Neural cell (in vitro differentiated cells): ENCODE measurements around the gene SERGEF. TPM values are rescaled to one million over a fixed set of nuclear protein-coding genes. Genes with fewer than 3 reads are reported as not detected.

Experiments used
- H2AFZ ChIP-seq: fragments of 200-600, 300-800 bp; sonication (generic), shearing (Covaris generic); 2 replicates; pipeline ENCODE4 v1.6.0; 2014; ENCODE audit warnings: low read depth, mild to moderate bottlenecking, antibody characterized with exemption, low read length, moderate library complexity
- H3F3A ChIP-seq: fragments of 200-600 bp; shearing (Covaris generic); 2 replicates; pipeline ENCODE4 v1.6.1; 2016; ENCODE audit warnings: mild to moderate bottlenecking, moderate library complexity, mixed read lengths, antibody characterized with exemption, low read length; ENCODE audit not compliant: insufficient read depth, poor library complexity, severe bottlenecking
- H3K27ac ChIP-seq: fragments of 200-600, 300-800 bp; sonication (generic), shearing (Covaris generic); 2 replicates; pipeline ENCODE4 v1.5.1; 2014; ENCODE audit warnings: mild to moderate bottlenecking, low read length, moderate library complexity
- H3K27me3 ChIP-seq: fragments of 300-800, 200-600 bp; sonication (generic), shearing (Covaris generic); 2 replicates; pipeline ENCODE4 v1.6.0; 2014; ENCODE audit warnings: mild to moderate bottlenecking, low read depth, low read length, moderate library complexity; ENCODE audit not compliant: insufficient read depth
- H3K36me3 ChIP-seq: fragments of 300-800, 200-600 bp; sonication (generic), shearing (Covaris generic); 2 replicates; pipeline ENCODE4 v1.5.1; 2014; ENCODE audit warnings: mild to moderate bottlenecking, antibody characterized with exemption, low read length, moderate library complexity; ENCODE audit not compliant: insufficient read depth
- H3K4me2 ChIP-seq: fragments of 300-800, 200-600 bp; sonication (generic), shearing (Covaris generic); 2 replicates; pipeline ENCODE4 v1.6.0; 2014; ENCODE audit warnings: mild to moderate bottlenecking, low read length
- H3K4me3 ChIP-seq: fragments of 300-800, 200-600 bp; sonication (generic), shearing (Covaris generic); 2 replicates; pipeline ENCODE4 v1.5.1; 2014; ENCODE audit warnings: mild to moderate bottlenecking, low read length, moderate library complexity
- H3K79me2 ChIP-seq: fragments of 200-600 bp; shearing (Covaris generic); replicated peaks from 2 replicates; pipeline ENCODE4 v1.6.0; 2014; ENCODE audit warnings: mild to moderate bottlenecking, low read length, moderate library complexity; ENCODE audit not compliant: insufficient read depth
- H3K9ac ChIP-seq: fragments of 300-800, 200-600 bp; sonication (generic), shearing (Covaris generic); 2 replicates; pipeline ENCODE4 v1.6.1; 2016; ENCODE audit warnings: mild to moderate bottlenecking, low read length, mixed read lengths
- H3K9me2 ChIP-seq: fragments of 200-600 bp; shearing (Covaris generic); 2 replicates; pipeline ENCODE4 v1.6.1; 2016; ENCODE audit warnings: mild to moderate bottlenecking, low read length, mixed read lengths; ENCODE audit not compliant: insufficient read depth
- H3K9me3 ChIP-seq: fragments of 200-600, 300-800 bp; sonication (generic), shearing (Covaris generic); 2 replicates; pipeline ENCODE4 v1.6.1; 2016; ENCODE audit warnings: mild to moderate bottlenecking, mixed run types, low read length, moderate library complexity, mixed read lengths
- H4K20me1 ChIP-seq: fragments of 200-600 bp; shearing (Covaris generic); 2 replicates; pipeline ENCODE4 v1.6.1; 2016; ENCODE audit warnings: mild to moderate bottlenecking, mixed run types; ENCODE audit not compliant: insufficient read depth
- CTCF ChIP-seq: fragments of 450-650 bp; IDR thresholded peaks from 2 replicates; pipeline ENCODE4 v1.5.1; 2014; ENCODE audit warnings: antibody characterized with exemption, mild to moderate bottlenecking, moderate library complexity; ENCODE audit not compliant: poor library complexity, severe bottlenecking
- EP300 ChIP-seq: fragments of 450-650 bp; conservative IDR thresholded peaks from 2 replicates; pipeline ENCODE4 v1.6.1; 2014; ENCODE audit warnings: antibody characterized with exemption, mild to moderate bottlenecking, moderate library complexity; ENCODE audit not compliant: poor library complexity, severe bottlenecking
- EZH2 ChIP-seq: fragments of 200-600, 300-800 bp; shearing (Covaris generic), sonication (generic); IDR thresholded peaks from 2 replicates; pipeline ENCODE4 v1.6.1; 2014; ENCODE audit warnings: antibody characterized with exemption, low read length, borderline replicate concordance, mild to moderate bottlenecking; ENCODE audit not compliant: insufficient read depth, poor library complexity, severe bottlenecking
- MXI1 ChIP-seq: fragments of 450-650 bp; conservative IDR thresholded peaks from 2 replicates; pipeline ENCODE4 v1.6.1; 2014; ENCODE audit warnings: antibody characterized with exemption, mild to moderate bottlenecking; ENCODE audit not compliant: poor library complexity, severe bottlenecking
- POLR2AphosphoS5 ChIP-seq: IDR thresholded peaks from 2 replicates; pipeline ENCODE4 v1.6.1; 2012
- RAD21 ChIP-seq: fragments of 450-650 bp; conservative IDR thresholded peaks from 2 replicates; pipeline ENCODE4 v1.6.1; 2014; ENCODE audit warnings: antibody characterized with exemption, mild to moderate bottlenecking, moderate library complexity
- REST ChIP-seq: IDR thresholded peaks from 2 replicates; pipeline ENCODE4 v1.6.1; 2012; ENCODE audit warnings: borderline replicate concordance
- SMC3 ChIP-seq: fragments of 450-650 bp; conservative IDR thresholded peaks from 2 replicates; pipeline ENCODE4 v1.6.1; 2014; ENCODE audit warnings: antibody characterized with exemption, mild to moderate bottlenecking, moderate library complexity; ENCODE audit not compliant: poor library complexity
- TAF1 ChIP-seq: IDR thresholded peaks from 2 replicates; pipeline ENCODE4 v1.6.1; 2012; ENCODE audit warnings: low read depth
- polyA plus RNA-seq: library from polyadenylated mRNA; depleted of rRNA; stranded (reverse); fragments of >200 nt; gene quantifications from 2 replicates; pipeline ENCODE4 v1.2.3, GENCODE V29; 2014

The SERGEF gene
- polyA plus RNA-seq, 1 donor from 2014 or later = 49.6 TPM

GRCh38 chr11:17786824-17787525 is 225.9 kb downstream of the SERGEF start:
- no peak overlapping the region for H3K27ac ChIP-seq
- H3F3A ChIP-seq = no peaks in the 10 kb centered on the region
- H3K9me3 ChIP-seq = no peaks in the 10 kb centered on the region
- H2AFZ ChIP-seq = no peak overlapping the region
- no peaks in the 10 kb centered on the region for H3K79me2 ChIP-seq
- no peaks in the 10 kb centered on the region for H3K36me3 ChIP-seq
- TF ChIP-seq RAD21 = no peak
- TF ChIP-seq POLR2AphosphoS5 = no peak
- no peak for TF ChIP-seq SMC3
- TF ChIP-seq EZH2 = no peak
- TF ChIP-seq REST = no peak
- TF ChIP-seq EP300 = no peak
- TF ChIP-seq CTCF = no peak
- no peak for TF ChIP-seq TAF1
- TF ChIP-seq MXI1 = no peak
- H3K4me3 ChIP-seq = no peak overlapping the region
- H4K20me1 ChIP-seq = no peaks in the 10 kb centered on the region
- no peaks in the 10 kb centered on the region for H3K9me2 ChIP-seq
- H3K4me2 ChIP-seq = no peak overlapping the region
- H3K27me3 ChIP-seq = no peaks in the 10 kb centered on the region
- no peak overlapping the region for H3K9ac ChIP-seq

- Histone ChIP-seq H3K9me3 (no peaks in the 10 kb centered on the region), H3K27ac (no peak overlapping the region), H3K9ac (no peak overlapping the region), H3K9me2 (no peaks in the 10 kb centered on the region), H3F3A (no peaks in the 10 kb centered on the region), H3K4me3 (no peak overlapping the region), H3K79me2 (no peaks in the 10 kb centered on the region), H4K20me1 (no peaks in the 10 kb centered on the region), H3K36me3 (no peaks in the 10 kb centered on the region), H2AFZ (no peak overlapping the region), H3K27me3 (no peaks in the 10 kb centered on the region), H3K4me2 (no peak overlapping the region)
- TF ChIP-seq CTCF (no peak), MXI1 (no peak), EP300 (no peak), POLR2AphosphoS5 (no peak), SMC3 (no peak), TAF1 (no peak), REST (no peak), RAD21 (no peak), EZH2 (no peak)
These were observed 229.0 kb downstream of the SERGEF start for GRCh38 chr11:17783878-17784277.
